Spleen (tissue), 11 donors: ENCODE data around the gene NFATC2IP. TPM values are rescaled to one million over a fixed set of nuclear protein-coding genes. Genes with fewer than 3 reads are reported as not detected.
"Not testable (repeated sequence)": the region's sequence is repeated elsewhere in the genome, so short reads cannot be mapped to it uniquely, and the experiment has no call there.

Experiments used
- DNase-seq: peaks from one replicate; pipeline ENCODE4 v3.0.0-alpha.2; 2020
- H3K27ac ChIP-seq, 8 donors: fragments of 200-600 bp; sonication (generic) in 7 of 8; 1 replicate in 4 of 8; 2 replicates in 4 of 8; pipeline versions ENCODE4 v1.5.0 to v1.8.0; 2016 to 2021; ENCODE audit warnings: inconsistent platforms in 4 of 8, mild to moderate bottlenecking in 4 of 8, moderate library complexity in 1 of 8
- H3K27me3 ChIP-seq, 7 donors: fragments of 200-600 bp; sonication (generic) in 6 of 7; replicated peaks in 1 of 7; 1 replicate in 4 of 7; 2 replicates in 3 of 7; pipeline versions ENCODE4 v1.5.0 to v1.8.0; 2016 to 2021; ENCODE audit warnings: inconsistent platforms in 3 of 7, mild to moderate bottlenecking in 1 of 7
- H3K36me3 ChIP-seq, 6 donors: fragments of 200-600 bp; sonication (generic) in 5 of 6; 1 replicate in 4 of 6; 2 replicates in 2 of 6; pipeline versions ENCODE4 v1.5.0 to v1.8.0; 2016 to 2021; ENCODE audit warnings: inconsistent platforms in 2 of 6
- H3K4me1 ChIP-seq, 6 donors: fragments of 200-600 bp; sonication (generic) in 5 of 6; 1 replicate in 3 of 6; 2 replicates in 3 of 6; pipeline versions ENCODE4 v1.5.0 to v1.8.0; 2016 to 2021; ENCODE audit warnings: inconsistent platforms in 3 of 6
- H3K4me3 ChIP-seq, 8 donors: fragments of 200-600 bp; sonication (generic) in 7 of 8; 1 replicate in 4 of 8; 2 replicates in 4 of 8; pipeline versions ENCODE4 v1.5.0 to v1.8.0; 2016 to 2021; ENCODE audit warnings: inconsistent platforms in 4 of 8, mild to moderate bottlenecking in 4 of 8, moderate library complexity in 2 of 8
- H3K9me3 ChIP-seq, 8 donors: fragments of 200-600 bp; sonication (generic) in 7 of 8; 1 replicate in 4 of 8; 2 replicates in 4 of 8; pipeline versions ENCODE4 v1.5.0 to v1.8.0; 2016 to 2021; ENCODE audit warnings: inconsistent platforms in 4 of 8
- POLR2A ChIP-seq, 3 donors: fragments of 450-650 bp; IDR thresholded peaks; one replicate each; pipeline ENCODE4 v1.5.1; 2017; ENCODE audit warnings: antibody characterized with exemption in 3 of 3, mild to moderate bottlenecking in 1 of 3
- POLR2AphosphoS5 ChIP-seq, 3 donors: sonication (generic); formaldehyde crosslinking; IDR thresholded peaks; one replicate each; pipeline ENCODE4 v1.5.1; 2017; ENCODE audit warnings: antibody characterized with exemption in 3 of 3
- WGBS, 5 donors: extraction: QIAGEN DNeasy Blood & Tissue Kit in 3 of 5; methylation state at CpG; one replicate each; pipeline versions ENCODE4 v1.1.5 to v1.1.7; 2013 to 2018; 5-methylcytosine and 5-hydroxymethylcytosine counted together
- intact Hi-C: fragments of 100-400 bp; cut with DNase I; formaldehyde crosslinking; loops from one replicate; pipeline ENCODE4 v1.15.0; 2023; ENCODE audit warnings: low total_unique reads
- polyA plus RNA-seq, 3 donors: library from polyadenylated mRNA; stranded (reverse); fragments of 200-250 nt; gene quantifications; one replicate each; pipeline ENCODE4 v1.2.1, GENCODE V29; 2013
- total RNA-seq, 7 donors: library from RNA; depleted of rRNA in 3 of 7; stranded (reverse); fragments of >200 nt in 3 of 7; fragmentation: NEBNext Ultra II Directional in 4 of 7; extraction: Animal tissue kit (Norgen Biotek cat#: 25700) in 4 of 7; gene quantifications; one replicate each; pipeline versions ENCODE4 v1.1.0 to v1.2.1, GENCODE V29; 2016 to 2021
- TF ChIP-seq, protein P1 (sequence below), 11 experiments: fragments of 200-600 bp in 7 of 11; fragments of 450-650 bp in 4 of 11; sonication (generic) in 4 of 11; IDR thresholded peaks in 8 of 11; conservative IDR thresholded peaks in 3 of 11; 1 replicate in 7 of 11; 2 replicates in 4 of 11; pipeline versions ENCODE4 v1.4.0 to v1.8.0; 2016 to 2021; ENCODE audit warnings: antibody characterized with exemption in 11 of 11, inconsistent platforms in 4 of 11, mild to moderate bottlenecking in 1 of 11
- donor health status: healthy with polysubstance abuse.
- donor health status: DM: no; HTN: no; CAD: no; lungs with moderate emphysema.
- donor health status: DM: no; HTN: no; CAD: no.
- donor health status: Bipolar disorder and iron deficiency.
- donor health status: healthy.
- donor health status: DM: no; HTN: no; CAD: no.
- donor health status: DM: yes; HTN: yes; CAD: no.

The NFATC2IP gene
- total and polyA plus RNA-seq, 10 donors, result 21.1 to 63.5 (median 46.5) TPM

DNA sequence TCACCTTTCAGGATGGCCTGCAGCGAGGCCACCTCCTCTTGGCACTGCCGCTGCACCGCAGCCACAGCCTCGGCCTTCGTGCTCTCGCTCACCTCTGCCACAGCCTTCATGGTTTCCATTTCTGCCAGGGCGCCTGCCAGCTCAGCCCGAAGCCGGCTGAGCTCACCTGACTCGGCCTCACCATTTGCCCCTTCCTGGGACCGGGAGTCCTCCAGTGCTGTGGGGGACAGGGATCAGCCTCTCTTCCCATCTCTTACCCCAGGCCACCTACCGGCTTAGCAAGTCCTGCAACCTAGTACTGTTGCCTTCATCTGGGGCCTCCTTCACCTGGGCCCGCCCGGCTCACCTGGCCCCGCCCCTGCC is 26.4 kb upstream of the NFATC2IP start:
- Histone ChIP-seq H3K36me3 (peaks cover 0 to 38% (median 12%) of the 10 kb centered on the region in 6 donors), H3K9me3 (no peaks in the 10 kb centered on the region), H3K27ac (peak overlapping the region; percentile 94 to 100 (median 98)), H3K4me3 (peak overlapping the region; percentile 58 to 92 (median 78)), H3K27me3 (no peaks in the 10 kb centered on the region), H3K4me1 (peaks cover 14 to 62% (median 41%) of the 10 kb centered on the region in 6 donors)
- 26 to 46% (median 42%) methylated on average over 12 to 15 of the region's 15 CpGs for WGBS, 5 donors
- intact Hi-C loops, result no loop called here
- peak; percentile 90 for DNase-seq
- TF ChIP-seq POLR2AphosphoS5 (IDR thresholded peaks at IDR 0.05) (peak in 2 of 3 donors; percentile 16 to 62), POLR2A (IDR thresholded peaks at IDR 0.05) (no peak)
- TF ChIP-seq, protein P1, sequence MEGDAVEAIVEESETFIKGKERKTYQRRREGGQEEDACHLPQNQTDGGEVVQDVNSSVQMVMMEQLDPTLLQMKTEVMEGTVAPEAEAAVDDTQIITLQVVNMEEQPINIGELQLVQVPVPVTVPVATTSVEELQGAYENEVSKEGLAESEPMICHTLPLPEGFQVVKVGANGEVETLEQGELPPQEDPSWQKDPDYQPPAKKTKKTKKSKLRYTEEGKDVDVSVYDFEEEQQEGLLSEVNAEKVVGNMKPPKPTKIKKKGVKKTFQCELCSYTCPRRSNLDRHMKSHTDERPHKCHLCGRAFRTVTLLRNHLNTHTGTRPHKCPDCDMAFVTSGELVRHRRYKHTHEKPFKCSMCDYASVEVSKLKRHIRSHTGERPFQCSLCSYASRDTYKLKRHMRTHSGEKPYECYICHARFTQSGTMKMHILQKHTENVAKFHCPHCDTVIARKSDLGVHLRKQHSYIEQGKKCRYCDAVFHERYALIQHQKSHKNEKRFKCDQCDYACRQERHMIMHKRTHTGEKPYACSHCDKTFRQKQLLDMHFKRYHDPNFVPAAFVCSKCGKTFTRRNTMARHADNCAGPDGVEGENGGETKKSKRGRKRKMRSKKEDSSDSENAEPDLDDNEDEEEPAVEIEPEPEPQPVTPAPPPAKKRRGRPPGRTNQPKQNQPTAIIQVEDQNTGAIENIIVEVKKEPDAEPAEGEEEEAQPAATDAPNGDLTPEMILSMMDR (IDR thresholded peaks at IDR 0.05 in 8 of 11, conservative IDR thresholded peaks at IDR 0.05 in 3 of 11), result peak in 3 of 11 experiments; percentile 5 to 32 (median 6)

DNA sequence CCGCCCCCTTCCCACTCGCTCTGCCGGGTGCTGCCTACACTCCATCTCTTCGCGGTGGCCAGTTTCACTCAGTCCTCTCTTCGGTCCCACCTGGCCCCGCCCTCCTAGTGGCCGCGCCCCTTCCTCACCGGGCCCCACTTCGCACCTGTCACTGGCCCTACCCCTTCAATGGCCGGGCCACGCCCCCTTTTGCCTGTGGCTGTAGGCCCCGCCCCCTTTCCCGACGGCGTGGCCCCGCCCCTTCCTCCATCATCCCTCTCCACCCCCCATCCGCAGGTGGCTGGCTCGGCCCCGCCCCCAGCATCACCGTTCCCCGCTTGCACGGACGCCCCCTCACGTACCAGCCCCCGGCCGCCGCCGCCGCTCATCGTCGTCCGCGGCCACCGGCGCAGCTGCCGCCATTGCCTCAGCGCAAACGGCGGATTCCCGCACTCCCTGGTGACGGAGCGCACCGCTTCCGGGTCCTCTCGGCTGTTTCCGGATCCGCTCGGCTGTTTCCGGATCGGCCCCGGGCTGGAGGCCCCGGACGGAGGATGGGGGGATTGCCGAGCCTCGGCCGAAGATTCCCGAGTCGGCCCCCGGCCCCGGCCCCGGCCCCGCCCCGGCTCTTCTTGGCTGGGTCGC is 25.9 kb upstream of the NFATC2IP start, which contains the start of gene RABEP2:
Gene RABEP2, minus strand, starts transcription at position 477 of the 624 bp plus-strand sequence. Its CDS starts 75 bp downstream, at position 402.
- Histone ChIP-seq H3K36me3 (peaks cover 0 to 33% (median 7%) of the 10 kb centered on the region in 6 donors), H3K4me3 (peak within 1 kb of the TSS; percentile 58 to 92 (median 78)), H3K27me3 (no peaks in the 10 kb centered on the region), H3K27ac (peak within 1 kb of the TSS; percentile 94 to 100 (median 98)), H3K9me3 (no peaks in the 10 kb centered on the region), H3K4me1 (peaks cover 14 to 62% (median 41%) of the 10 kb centered on the region in 6 donors)
- 1 to 2% (median 1%) methylated on average over 27 to 66 of the region's 66 CpGs for WGBS, 5 donors
- intact Hi-C loops, result no loop called here
- TF ChIP-seq, protein P1 (IDR thresholded peaks at IDR 0.05 in 8 of 11, conservative IDR thresholded peaks at IDR 0.05 in 3 of 11), result no peak
- TF ChIP-seq POLR2A (IDR thresholded peaks at IDR 0.05) (no peak), POLR2AphosphoS5 (IDR thresholded peaks at IDR 0.05) (peak; percentile 86 to 91 (median 87))
- peak; percentile 98 for DNase-seq

DNA sequence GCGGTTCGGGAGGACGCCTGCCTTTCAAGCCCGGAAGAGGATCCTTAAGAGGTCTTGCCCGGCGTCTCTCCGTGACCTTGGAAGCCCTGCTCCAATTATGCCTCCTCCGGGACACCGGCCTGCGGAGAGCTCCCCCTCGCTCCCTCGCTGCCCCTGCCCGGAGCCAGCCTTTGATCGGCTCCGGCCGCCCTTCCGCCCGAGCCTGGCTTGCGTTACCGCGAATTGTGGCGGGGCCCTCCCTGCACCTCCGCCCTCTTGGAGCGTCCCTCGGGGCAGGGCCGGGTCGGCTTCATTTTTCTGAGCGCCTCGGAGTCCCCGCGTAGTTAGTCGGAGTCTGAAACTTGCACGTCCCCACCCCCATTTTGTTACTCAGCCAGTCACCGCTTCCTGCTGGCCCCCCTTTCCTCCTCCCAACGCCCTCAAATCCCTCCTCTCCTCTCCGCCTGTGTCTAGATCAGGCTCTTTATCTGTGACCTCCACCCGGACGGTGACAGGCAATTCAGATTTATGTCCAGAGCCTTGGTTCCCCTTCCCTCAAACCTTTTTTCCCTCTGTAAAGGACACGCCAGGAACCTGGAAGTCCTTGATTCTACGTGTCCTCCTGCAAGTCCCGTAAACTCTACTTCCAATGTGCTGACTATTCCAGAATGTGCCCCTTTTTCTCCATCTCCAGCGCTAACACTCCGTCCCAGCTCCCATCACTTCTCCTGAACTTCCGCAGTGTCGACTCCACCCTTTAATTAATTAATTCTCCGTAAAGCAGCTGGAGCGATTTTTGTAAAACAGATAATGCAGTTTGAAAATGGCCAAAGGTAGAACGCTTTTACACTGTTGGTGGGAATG is 25.1 kb upstream of the NFATC2IP start:
- no peaks in the 10 kb centered on the region for H3K9me3 ChIP-seq
- intact Hi-C loops, result no loop called here
- peaks cover 0 to 26% (median 7%) of the 10 kb centered on the region in 6 donors for H3K36me3 ChIP-seq
- H3K27me3 ChIP-seq, result no peaks in the 10 kb centered on the region
- H3K4me1 ChIP-seq, result peaks cover 15 to 70% (median 44%) of the 10 kb centered on the region in 6 donors
- H3K27ac ChIP-seq, result peak overlapping the region; percentile 94 to 100 (median 98)
- WGBS, 5 donors, result 1 to 2% (median 1%) methylated on average over 38 to 48 of the region's 48 CpGs
- peak overlapping the region; percentile 58 to 92 (median 78) for H3K4me3 ChIP-seq
- no peak for DNase-seq
- TF ChIP-seq POLR2AphosphoS5 (IDR thresholded peaks at IDR 0.05) (peak; percentile 73 to 88 (median 79)), POLR2A (IDR thresholded peaks at IDR 0.05) (peak in 1 of 3 donors; percentile 19)
- TF ChIP-seq, protein P1 (IDR thresholded peaks at IDR 0.05 in 8 of 11, conservative IDR thresholded peaks at IDR 0.05 in 3 of 11), result no peak

DNA sequence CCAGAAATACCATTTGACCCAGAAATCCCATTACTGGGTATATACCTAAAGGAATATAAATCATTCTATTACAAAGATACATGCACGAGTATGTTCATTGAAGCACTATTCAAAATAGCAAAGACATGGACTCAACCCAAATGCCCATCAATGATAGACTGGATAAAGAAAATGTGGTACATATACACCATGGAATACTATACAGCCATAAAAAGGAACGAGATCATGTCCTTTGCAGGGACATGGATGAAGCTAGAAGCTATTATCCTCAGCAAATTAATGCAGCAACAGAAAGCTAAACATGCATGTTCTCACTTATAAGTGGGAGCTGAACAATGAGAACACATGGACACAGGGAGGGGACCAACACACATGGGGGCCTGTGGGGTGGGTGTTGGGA is 24.5 kb upstream of the NFATC2IP start:
- H3K27me3 ChIP-seq, H3K9me3 ChIP-seq, intact Hi-C loops, DNase-seq: not testable (repeated sequence)
- Histone ChIP-seq H3K27ac (peak overlapping the region; percentile 94 to 100 (median 98)), H3K36me3 (peaks cover 0 to 19% (median 2%) of the 10 kb centered on the region in 6 donors), H3K4me1 (peaks cover 21 to 70% (median 47%) of the 10 kb centered on the region in 6 donors), H3K4me3 (peak overlapping the region in 3 of 8 donors; percentile 83 to 92 (median 86))
- 60 to 71% (median 65%) methylated on average over 2 of the region's 2 CpGs for WGBS, 5 donors
